KMS-11 (cell line): ENCODE data around the gene IGSF5.

Source experiments
- H2AFZ ChIP-seq: fragments of 200-600 bp; sonication (generic); 2 replicates; pipeline ENCODE4 v1.6.1; 2016; ENCODE audit warnings: antibody characterized with exemption, mixed run types, low read depth
- H3K27ac ChIP-seq: fragments of 200-600 bp; sonication (generic); 2 replicates; pipeline ENCODE4 v1.6.1; 2016; ENCODE audit warnings: mild to moderate bottlenecking, mixed run types
- H3K27me3 ChIP-seq: fragments of 200-600 bp; sonication (generic); 2 replicates; pipeline ENCODE4 v1.6.1; 2017; ENCODE audit warnings: mild to moderate bottlenecking, low read depth, mixed run types, moderate library complexity; ENCODE audit not compliant: insufficient read depth
- H3K36me3 ChIP-seq: fragments of 200-600 bp; sonication (generic); 2 replicates; pipeline ENCODE4 v1.6.1; 2017; ENCODE audit warnings: mild to moderate bottlenecking, mixed run types; ENCODE audit not compliant: insufficient read depth
- H3K4me1 ChIP-seq: fragments of 200-600 bp; sonication (generic); 2 replicates; pipeline ENCODE4 v1.6.1; 2016; ENCODE audit warnings: mild to moderate bottlenecking, low read depth, mixed run types; ENCODE audit not compliant: poor library complexity, severe bottlenecking
- H3K4me2 ChIP-seq: fragments of 200-600 bp; sonication (generic); 2 replicates; pipeline ENCODE4 v1.7.0; 2016; ENCODE audit warnings: mild to moderate bottlenecking, mixed run types
- H3K4me3 ChIP-seq: fragments of 200-600 bp; sonication (generic); IDR thresholded peaks from 2 replicates; pipeline ENCODE4 v1.6.1; 2017; ENCODE audit warnings: low read depth, low read length, mixed read lengths; ENCODE audit not compliant: insufficient read depth
- H3K79me2 ChIP-seq: fragments of 200-600 bp; sonication (generic); 2 replicates; pipeline ENCODE4 v1.6.1; 2016; ENCODE audit warnings: low read depth, mixed run types; ENCODE audit not compliant: insufficient read depth
- H3K9ac ChIP-seq: fragments of 200-600 bp; sonication (generic); 2 replicates; pipeline ENCODE4 v1.6.1; 2016; ENCODE audit warnings: mild to moderate bottlenecking, mixed run types
- H4K20me1 ChIP-seq: fragments of 200-600 bp; sonication (generic); 2 replicates; pipeline ENCODE4 v1.6.1; 2016; ENCODE audit warnings: mild to moderate bottlenecking, mixed run types; ENCODE audit not compliant: insufficient read depth
- TF ChIP-seq, protein P1 (sequence below): fragments of 200-600 bp; sonication (generic); conservative IDR thresholded peaks from 2 replicates; pipeline ENCODE4 v1.6.1; 2017; ENCODE audit warnings: low read depth, mild to moderate bottlenecking, antibody characterized with exemption, low read length, moderate library complexity, mixed read lengths

IGSF5 gene

DNA sequence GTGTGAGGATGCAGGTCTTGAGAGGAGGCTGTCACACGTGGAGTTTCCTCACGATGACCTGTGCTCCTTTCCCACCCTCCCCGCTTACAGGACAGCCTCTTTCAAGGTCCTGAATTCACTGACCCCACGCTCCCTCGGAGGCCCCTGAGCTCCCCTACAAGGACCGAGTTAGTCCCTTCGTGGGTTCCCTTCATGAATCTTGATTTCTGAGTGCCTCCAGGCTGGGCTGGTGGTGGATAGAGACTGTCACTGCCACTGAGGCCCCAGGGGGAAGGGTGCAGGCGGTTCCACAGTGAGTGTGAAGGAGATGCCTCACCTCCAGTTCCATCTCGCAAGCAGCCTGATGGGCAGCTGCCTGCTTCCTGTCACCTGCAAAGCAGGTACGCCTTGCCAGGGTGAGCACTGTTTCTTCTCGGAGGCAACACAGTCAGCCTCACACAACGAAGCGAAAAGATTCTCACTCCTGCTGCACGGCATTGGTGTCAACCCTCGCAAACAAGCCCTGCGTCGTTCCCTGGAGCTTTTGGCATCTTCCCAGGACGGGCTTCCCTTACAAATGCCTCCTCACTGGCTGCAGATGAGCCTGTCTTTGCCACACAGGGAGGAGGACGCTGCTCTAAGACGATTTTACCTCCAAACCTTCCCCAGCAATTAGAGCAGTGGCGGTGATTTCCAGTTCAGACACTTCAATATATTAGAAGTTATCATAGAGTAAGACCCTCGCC is 95.6 kb downstream of the IGSF5 start:
- Histone ChIP-seq H3K27ac (no peak overlapping the region), H3K36me3 (no peaks in the 10 kb centered on the region), H3K4me2 (no peak overlapping the region), H4K20me1 (no peaks in the 10 kb centered on the region), H3K79me2 (no peaks in the 10 kb centered on the region), H3K4me1 (no peaks in the 10 kb centered on the region), H2AFZ (no peak overlapping the region), H3K27me3 (no peaks in the 10 kb centered on the region), H3K9ac (no peak overlapping the region), H3K4me3 (no peak overlapping the region)
- TF ChIP-seq, protein P1, sequence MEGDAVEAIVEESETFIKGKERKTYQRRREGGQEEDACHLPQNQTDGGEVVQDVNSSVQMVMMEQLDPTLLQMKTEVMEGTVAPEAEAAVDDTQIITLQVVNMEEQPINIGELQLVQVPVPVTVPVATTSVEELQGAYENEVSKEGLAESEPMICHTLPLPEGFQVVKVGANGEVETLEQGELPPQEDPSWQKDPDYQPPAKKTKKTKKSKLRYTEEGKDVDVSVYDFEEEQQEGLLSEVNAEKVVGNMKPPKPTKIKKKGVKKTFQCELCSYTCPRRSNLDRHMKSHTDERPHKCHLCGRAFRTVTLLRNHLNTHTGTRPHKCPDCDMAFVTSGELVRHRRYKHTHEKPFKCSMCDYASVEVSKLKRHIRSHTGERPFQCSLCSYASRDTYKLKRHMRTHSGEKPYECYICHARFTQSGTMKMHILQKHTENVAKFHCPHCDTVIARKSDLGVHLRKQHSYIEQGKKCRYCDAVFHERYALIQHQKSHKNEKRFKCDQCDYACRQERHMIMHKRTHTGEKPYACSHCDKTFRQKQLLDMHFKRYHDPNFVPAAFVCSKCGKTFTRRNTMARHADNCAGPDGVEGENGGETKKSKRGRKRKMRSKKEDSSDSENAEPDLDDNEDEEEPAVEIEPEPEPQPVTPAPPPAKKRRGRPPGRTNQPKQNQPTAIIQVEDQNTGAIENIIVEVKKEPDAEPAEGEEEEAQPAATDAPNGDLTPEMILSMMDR = no peak

DNA sequence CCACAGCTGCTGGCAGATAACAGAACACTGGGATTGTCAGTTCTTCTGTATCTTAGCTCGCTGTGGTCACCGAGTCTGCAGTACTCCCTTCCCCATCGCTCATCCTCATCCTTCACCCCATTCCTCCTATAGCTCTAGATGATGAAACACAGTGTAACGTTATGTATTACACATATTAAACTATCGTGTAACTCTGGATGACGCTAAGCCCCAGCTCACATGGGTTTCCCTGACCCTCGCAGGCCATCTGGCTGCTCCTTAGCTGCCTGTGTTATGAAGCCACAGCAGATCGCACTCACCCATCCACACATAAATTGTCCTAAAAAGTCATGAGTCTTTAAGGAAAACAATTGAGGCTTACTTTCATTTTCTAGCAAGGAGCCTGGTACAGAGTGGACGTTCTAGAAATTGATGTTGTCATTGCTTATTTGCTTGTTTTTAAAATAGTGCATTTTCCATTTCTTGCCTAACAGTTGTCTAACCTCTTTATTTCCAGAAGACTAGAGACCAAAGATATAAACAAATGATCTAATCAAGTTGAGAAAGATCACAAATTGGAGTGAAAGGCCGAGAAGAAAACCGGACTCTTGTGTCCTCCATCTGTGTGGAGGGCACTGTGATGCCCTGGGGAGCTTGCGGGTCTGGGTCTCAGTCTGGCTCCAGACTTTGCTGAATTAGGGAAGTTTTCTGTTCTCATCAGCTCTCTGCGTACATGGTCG is 97.9 kb downstream of the IGSF5 start:
- no peaks in the 10 kb centered on the region for H3K79me2 ChIP-seq
- H3K27me3 ChIP-seq = no peaks in the 10 kb centered on the region
- H3K9ac ChIP-seq = no peak overlapping the region
- no peaks in the 10 kb centered on the region for H3K36me3 ChIP-seq
- H3K4me1 ChIP-seq = no peaks in the 10 kb centered on the region
- no peak overlapping the region for H3K4me2 ChIP-seq
- H3K27ac ChIP-seq = no peak overlapping the region
- TF ChIP-seq, protein P1 = no peak
- no peak overlapping the region for H3K4me3 ChIP-seq
- no peaks in the 10 kb centered on the region for H4K20me1 ChIP-seq
- no peak overlapping the region for H2AFZ ChIP-seq

DNA sequence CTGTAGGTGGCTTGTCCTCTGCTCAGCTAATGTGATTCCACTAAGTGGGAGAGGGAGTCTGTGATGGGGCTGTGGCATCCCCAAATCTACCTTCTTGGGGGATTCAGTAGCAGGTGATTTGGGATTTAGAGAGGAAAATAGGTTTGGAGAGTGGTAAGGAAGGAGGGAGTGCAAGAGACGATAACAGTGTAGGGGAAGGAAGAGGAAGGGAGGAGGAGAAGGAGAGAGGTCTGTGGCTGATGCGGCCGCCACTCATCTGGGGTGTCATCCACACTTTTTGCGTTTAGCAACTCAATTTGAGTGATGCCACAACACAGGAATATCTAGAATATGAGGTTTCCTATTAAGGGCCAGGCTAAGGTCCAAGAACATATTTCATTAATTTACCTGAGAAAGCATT is 98.5 kb downstream of the IGSF5 start:
- H3K79me2 ChIP-seq = no peaks in the 10 kb centered on the region
- H3K4me3 ChIP-seq = no peak overlapping the region
- no peaks in the 10 kb centered on the region for H3K27me3 ChIP-seq
- no peaks in the 10 kb centered on the region for H3K4me1 ChIP-seq
- no peaks in the 10 kb centered on the region for H4K20me1 ChIP-seq
- H3K4me2 ChIP-seq = no peak overlapping the region
- TF ChIP-seq, protein P1 = no peak
- no peak overlapping the region for H2AFZ ChIP-seq
- H3K9ac ChIP-seq = no peak overlapping the region
- no peak overlapping the region for H3K27ac ChIP-seq
- no peaks in the 10 kb centered on the region for H3K36me3 ChIP-seq

DNA sequence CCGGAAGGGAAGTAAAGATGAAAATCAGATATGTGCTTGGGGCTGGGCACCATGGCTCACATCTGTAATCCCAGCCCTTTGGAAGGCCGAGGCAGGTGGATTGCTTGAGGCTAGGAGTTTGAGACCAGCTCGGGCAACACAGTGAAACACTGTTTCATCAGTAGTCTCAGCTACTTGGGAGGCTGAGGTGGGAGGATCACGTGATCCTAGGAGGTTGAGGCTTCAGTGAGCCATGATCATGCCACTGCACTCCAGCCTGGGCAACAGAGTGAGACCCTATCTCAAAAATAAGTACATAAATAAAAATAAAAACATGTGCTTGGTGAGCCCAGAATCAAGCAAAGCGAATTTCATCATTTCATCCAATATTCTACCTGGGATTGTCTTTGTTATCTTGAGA is 98.9 kb downstream of the IGSF5 start:
- TF ChIP-seq, protein P1 = no peak

More for the DNA sequence above, 98.9 kb downstream of the IGSF5 start:
- H4K20me1 ChIP-seq = no peaks in the 10 kb centered on the region
- no peak overlapping the region for H3K4me2 ChIP-seq
- no peaks in the 10 kb centered on the region for H3K27me3 ChIP-seq
- H3K79me2 ChIP-seq = no peaks in the 10 kb centered on the region
- H3K4me1 ChIP-seq = no peaks in the 10 kb centered on the region
- H3K9ac ChIP-seq = no peak overlapping the region
- H3K27ac ChIP-seq = no peak overlapping the region
- H3K36me3 ChIP-seq = no peaks in the 10 kb centered on the region
- no peak overlapping the region for H2AFZ ChIP-seq
- no peak overlapping the region for H3K4me3 ChIP-seq
